Epithelial cell of proximal tubule (primary cell): Measurements from ENCODE around the gene ADARB2. TPM values are rescaled to one million over a fixed set of nuclear protein-coding genes. Genes with fewer than 3 reads are reported as not detected.

ENCODE experiments used
- DNase-seq: peaks from one replicate; pipeline ENCODE4 v3.0.0-alpha.2; 2011; ENCODE audit warnings: low read depth
- H3K4me3 ChIP-seq: 2 replicates; pipeline ENCODE4 v1.5.1; 2011; ENCODE audit warnings: low read depth, mild to moderate bottlenecking, low read length
- total RNA-seq: library from RNA; depleted of rRNA; stranded (reverse); fragments of >200 nt; gene quantifications from 2 replicates; pipeline ENCODE4 v1.2.3, GENCODE V29; 2015
- TF ChIP-seq, protein P1 (sequence below): conservative IDR thresholded peaks from 2 replicates; pipeline ENCODE4 v1.5.1; 2012; ENCODE audit warnings: low read depth, mild to moderate bottlenecking, low read length

The ADARB2 gene
- total RNA-seq, 1 donor from 2014 or later: 0.63 TPM

DNA sequence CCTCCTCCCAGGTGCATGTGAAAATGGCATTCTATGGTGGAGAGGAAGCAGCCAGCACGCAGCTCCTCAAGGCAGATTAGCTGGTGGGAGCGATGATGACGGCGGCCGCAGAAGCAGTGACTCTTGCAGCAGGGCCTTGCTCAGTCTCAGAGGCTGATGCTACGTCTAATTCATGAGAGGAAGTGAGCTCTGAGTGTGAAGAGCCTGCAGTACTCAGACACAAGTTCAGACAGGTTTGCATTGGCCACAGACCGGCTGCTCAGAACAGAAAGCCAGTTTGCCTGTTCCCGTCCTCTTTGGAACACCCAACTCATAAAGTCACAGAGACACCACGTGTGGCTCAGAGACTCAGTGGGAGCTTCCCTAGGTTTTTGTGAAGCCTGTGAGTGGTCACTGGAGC lies 136.5 kb downstream of the ADARB2 start:
- no peak for DNase-seq
- TF ChIP-seq, protein P1, sequence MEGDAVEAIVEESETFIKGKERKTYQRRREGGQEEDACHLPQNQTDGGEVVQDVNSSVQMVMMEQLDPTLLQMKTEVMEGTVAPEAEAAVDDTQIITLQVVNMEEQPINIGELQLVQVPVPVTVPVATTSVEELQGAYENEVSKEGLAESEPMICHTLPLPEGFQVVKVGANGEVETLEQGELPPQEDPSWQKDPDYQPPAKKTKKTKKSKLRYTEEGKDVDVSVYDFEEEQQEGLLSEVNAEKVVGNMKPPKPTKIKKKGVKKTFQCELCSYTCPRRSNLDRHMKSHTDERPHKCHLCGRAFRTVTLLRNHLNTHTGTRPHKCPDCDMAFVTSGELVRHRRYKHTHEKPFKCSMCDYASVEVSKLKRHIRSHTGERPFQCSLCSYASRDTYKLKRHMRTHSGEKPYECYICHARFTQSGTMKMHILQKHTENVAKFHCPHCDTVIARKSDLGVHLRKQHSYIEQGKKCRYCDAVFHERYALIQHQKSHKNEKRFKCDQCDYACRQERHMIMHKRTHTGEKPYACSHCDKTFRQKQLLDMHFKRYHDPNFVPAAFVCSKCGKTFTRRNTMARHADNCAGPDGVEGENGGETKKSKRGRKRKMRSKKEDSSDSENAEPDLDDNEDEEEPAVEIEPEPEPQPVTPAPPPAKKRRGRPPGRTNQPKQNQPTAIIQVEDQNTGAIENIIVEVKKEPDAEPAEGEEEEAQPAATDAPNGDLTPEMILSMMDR: no peak
- H3K4me3 ChIP-seq: no peak overlapping the region

DNA sequence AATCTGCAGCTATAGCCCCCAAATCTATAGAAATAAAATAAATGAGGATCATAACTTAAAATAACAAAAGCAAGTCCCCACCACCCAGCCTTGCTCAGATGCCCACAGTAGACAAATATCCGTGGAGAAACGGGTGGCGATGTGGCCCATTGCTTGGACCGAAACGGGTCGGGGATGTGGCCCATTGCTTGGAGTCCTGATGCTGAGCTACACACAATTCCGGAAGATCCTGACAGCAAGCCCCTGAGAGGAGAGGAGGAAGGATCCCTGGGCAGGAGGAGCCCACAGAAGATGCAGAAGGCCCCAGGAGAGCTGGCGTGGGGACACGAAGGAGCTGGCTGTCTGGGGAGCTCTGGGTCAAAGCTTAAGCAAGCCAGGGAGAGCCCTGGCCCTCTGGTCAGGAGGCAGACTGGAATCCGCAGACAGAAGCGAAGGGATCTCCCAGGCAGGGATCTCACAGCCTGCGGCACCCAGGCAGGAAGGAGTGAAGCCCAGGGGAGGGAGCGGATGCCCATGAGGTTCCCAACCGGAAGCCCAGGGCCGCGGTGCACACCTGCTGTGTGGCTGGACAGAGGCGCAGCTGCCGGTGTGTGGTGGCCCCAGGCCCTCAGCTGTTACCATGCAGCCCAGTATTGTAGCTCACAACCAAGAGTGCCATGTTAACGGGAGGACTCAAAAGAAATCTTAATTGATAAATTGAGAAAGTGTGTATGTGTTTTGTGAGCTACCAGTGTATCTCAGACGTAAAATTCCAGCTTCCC lies 138.8 kb downstream of the ADARB2 start:
- TF ChIP-seq, protein P1: no peak
- no peak overlapping the region for H3K4me3 ChIP-seq
- no peak for DNase-seq

DNA sequence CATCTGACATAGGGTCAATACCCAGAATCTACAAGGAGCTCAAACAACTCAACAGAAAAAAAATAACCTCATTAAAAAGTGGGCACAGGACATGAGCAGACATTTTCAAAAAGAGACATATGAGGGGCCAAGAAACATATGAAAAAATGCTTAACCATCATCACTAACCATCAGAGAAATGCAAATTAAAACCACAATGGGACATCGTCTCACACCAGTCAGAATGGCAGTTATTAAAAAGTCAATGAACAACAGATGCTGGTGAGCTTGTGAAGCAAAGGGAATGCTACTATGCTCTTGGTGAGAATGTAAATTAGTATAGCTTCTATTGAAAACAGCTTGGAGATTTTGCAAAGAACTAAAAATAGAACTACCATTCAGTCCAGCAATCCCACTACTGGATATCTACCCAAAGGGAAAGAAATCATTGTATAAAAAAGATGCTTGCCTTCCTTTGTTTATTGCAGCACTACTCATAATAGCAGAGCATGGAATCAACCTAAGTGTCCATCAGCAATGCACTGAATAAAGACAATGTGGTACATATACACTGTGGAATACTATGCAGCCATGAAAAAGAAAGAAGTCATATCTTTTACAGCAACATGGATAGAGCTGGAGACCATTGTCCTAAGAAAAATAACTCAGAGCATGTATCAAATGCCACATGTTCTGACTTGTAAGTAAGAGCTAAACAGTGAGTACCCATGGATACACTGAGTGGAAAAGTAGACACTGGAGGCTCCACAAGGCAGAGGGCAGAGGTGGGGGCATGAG lies 139.8 kb downstream of the ADARB2 start:
- DNase-seq: no peak
- no peak overlapping the region for H3K4me3 ChIP-seq
- TF ChIP-seq, protein P1: no peak

DNA sequence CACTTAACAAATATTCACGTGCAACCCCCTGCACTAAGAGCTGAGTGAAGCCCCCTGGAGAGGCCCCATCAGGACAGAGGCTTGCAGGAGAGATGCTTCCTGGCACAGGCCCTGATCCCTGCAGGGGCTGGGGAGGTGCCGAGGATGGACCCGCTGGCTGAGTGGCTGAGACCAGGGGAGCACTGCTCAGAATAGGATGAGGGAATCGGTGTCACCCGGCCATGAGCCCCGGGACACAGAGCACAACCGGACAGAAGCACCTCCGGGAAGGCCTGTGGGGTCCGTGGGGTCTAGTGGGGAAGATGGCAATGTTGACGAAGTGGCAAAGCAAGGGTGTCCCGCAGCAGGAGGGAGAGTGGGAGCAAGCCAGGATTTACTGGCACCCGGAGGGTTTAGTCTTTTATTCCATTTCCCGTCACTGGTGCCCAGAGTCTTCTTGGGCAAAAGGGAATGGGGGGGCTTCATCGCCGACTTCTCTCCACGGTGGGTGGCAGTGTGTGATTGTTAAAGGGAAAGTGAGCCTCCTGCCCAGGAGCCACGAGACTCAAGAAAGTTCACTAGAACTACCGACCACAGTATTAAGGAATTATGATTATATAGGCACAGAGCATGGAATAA lies 140.7 kb downstream of the ADARB2 start:
- TF ChIP-seq, protein P1: no peak
- no peak overlapping the region for H3K4me3 ChIP-seq
- DNase-seq: no peak

DNA sequence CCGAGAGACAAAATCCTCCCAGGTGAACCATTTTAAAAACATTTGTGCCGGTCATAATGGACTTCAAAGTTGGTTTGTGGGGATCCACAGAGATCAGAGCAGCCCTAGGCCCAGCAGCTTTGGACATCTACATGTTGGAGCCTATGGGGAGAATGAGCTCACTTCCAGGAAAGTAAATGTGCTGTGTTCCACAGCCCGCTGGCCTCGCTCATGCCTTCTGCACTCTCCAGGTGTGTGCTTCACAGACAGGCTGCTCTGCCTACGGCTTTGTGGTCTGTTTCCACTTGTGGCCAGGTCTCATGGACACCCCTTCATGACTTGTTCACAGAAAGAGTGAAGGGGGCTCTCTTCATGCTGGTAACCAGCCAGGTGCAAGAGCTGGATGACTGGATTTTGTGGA lies 141.6 kb downstream of the ADARB2 start:
- TF ChIP-seq, protein P1: no peak
- no peak overlapping the region for H3K4me3 ChIP-seq

DNA sequence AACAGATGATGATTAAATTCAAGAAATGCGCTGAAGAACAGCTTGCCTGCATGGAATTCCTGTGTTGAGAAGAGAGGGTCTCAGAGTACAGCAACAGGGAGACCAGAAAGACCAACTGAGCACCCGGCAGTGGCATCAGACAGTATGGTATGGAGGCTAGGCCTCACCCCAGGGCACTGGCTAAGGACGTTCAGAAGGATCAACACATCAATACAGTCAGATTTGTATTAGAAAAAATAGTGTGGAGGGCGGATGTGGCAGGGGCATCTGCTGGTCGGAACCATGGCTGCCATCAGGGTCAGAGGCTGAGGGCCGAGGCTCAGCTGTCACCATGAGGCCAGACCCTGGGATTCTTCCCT lies 142.1 kb downstream of the ADARB2 start:
- no peak overlapping the region for H3K4me3 ChIP-seq
- no peak for DNase-seq
- TF ChIP-seq, protein P1: no peak

More for the DNA sequence above, 141.6 kb downstream of the ADARB2 start:
- no peak for DNase-seq
